ENCODE data around the gene RFLNA. TPM values are rescaled to one million over a fixed set of nuclear protein-coding genes. Genes with fewer than 3 reads are reported as not detected.

RFLNA gene
- total RNA-seq, 2 experiments from 2014 or later = not detected

GRCh38 chr12:124267205-124267778 is 27.6 kb upstream of the RFLNA start:
- Mint-ChIP-seq H3K36me3 (ENCODE audit: low read depth) (no peaks in the 10 kb centered on the region), H3K27ac (no peak overlapping the region), H3K27me3 (peaks cover 17% of the 10 kb centered on the region), H3K4me3 (no peak overlapping the region), H3K4me1 (no peaks in the 10 kb centered on the region), H3K9me3 (ENCODE audit: low read depth) (no peaks in the 10 kb centered on the region)
- intact Hi-C loops (cut with DNase I, micrococcal nuclease) = no loop called here
- CTCF ChIA-PET = interaction anchor here (1.3 kb wide), 1 partner anchor 22 kb away, joined by 3 read pairs; no protein-coding TSS in a partner anchor
- ATAC-seq (no peak), DNase-seq (no peak)
- POLR2A ChIA-PET = no interaction called here

GRCh38 chr12:124270671-124271070 is 24.2 kb upstream of the RFLNA start:
- H3K36me3 Mint-ChIP-seq (ENCODE audit: low read depth) = no peaks in the 10 kb centered on the region
- POLR2A ChIA-PET = no interaction called here
- CTCF ChIA-PET = no interaction called here
- ATAC-seq = no peak
- no peak for DNase-seq
- peaks cover 12% of the 10 kb centered on the region for H3K27me3 Mint-ChIP-seq
- H3K27ac Mint-ChIP-seq = no peak overlapping the region
- H3K4me3 Mint-ChIP-seq = no peak overlapping the region
- intact Hi-C loops (cut with DNase I, micrococcal nuclease) = no loop called here
- no peaks in the 10 kb centered on the region for H3K9me3 Mint-ChIP-seq (ENCODE audit: low read depth)
- H3K4me1 Mint-ChIP-seq = no peaks in the 10 kb centered on the region

- ATAC-seq (peak; percentile 93), DNase-seq (peak; percentile 54)
- ChIA-PET POLR2A (no interaction called here), CTCF (interaction anchor here (0.6 to 1.2 kb wide), 3 partner anchors 115 to 413 kb away, joined by 3 to 5 read pairs (median 3); no protein-coding TSS in a partner anchor)
- Mint-ChIP-seq H3K36me3 (ENCODE audit: low read depth) (no peaks in the 10 kb centered on the region), H3K4me3 (no peak overlapping the region), H3K4me1 (no peaks in the 10 kb centered on the region), H3K27ac (no peak overlapping the region), H3K27me3 (peaks cover 16% of the 10 kb centered on the region), H3K9me3 (ENCODE audit: low read depth) (no peaks in the 10 kb centered on the region)
- intact Hi-C loops (cut with DNase I, micrococcal nuclease) = no loop called here
Measured at GRCh38 chr12:124273630-124274029, 21.3 kb upstream of the RFLNA start.

- ChIA-PET CTCF (no interaction called here), POLR2A (no interaction called here)
- DNase-seq = no peak
- ATAC-seq = no peak
- Mint-ChIP-seq H3K9me3 (ENCODE audit: low read depth) (no peaks in the 10 kb centered on the region), H3K27ac (no peak overlapping the region), H3K27me3 (peaks cover 20% of the 10 kb centered on the region), H3K4me1 (no peaks in the 10 kb centered on the region), H3K36me3 (ENCODE audit: low read depth) (no peaks in the 10 kb centered on the region), H3K4me3 (no peak overlapping the region)
- intact Hi-C loops (cut with DNase I, micrococcal nuclease) = no loop called here
Measured at GRCh38 chr12:124276337-124276736, 18.6 kb upstream of the RFLNA start.

GRCh38 chr12:124277394-124278241 is 17.3 kb upstream of the RFLNA start:
- H3K27ac Mint-ChIP-seq = no peak overlapping the region
- no peaks in the 10 kb centered on the region for H3K36me3 Mint-ChIP-seq (ENCODE audit: low read depth)
- no peak overlapping the region for H3K4me3 Mint-ChIP-seq
- no peaks in the 10 kb centered on the region for H3K9me3 Mint-ChIP-seq (ENCODE audit: low read depth)
- intact Hi-C loops (cut with DNase I, micrococcal nuclease) = no loop called here
- ATAC-seq (no peak), DNase-seq (no peak)
- no peaks in the 10 kb centered on the region for H3K4me1 Mint-ChIP-seq
- H3K27me3 Mint-ChIP-seq = peaks cover 20% of the 10 kb centered on the region
- ChIA-PET POLR2A (no interaction called here), CTCF (interaction anchor here (0.6 kb wide), 1 partner anchor 130 kb away, joined by 3 read pairs; no protein-coding TSS in a partner anchor)

- CTCF ChIA-PET = interaction anchor here (0.6 kb wide), 2 partner anchors 64 to 131 kb away, joined by 3 read pairs; no protein-coding TSS in a partner anchor
- ATAC-seq (no peak), DNase-seq (no peak)
- Mint-ChIP-seq H3K27me3 (peaks cover 22% of the 10 kb centered on the region), H3K36me3 (ENCODE audit: low read depth) (no peaks in the 10 kb centered on the region), H3K27ac (no peak overlapping the region), H3K9me3 (ENCODE audit: low read depth) (no peaks in the 10 kb centered on the region), H3K4me3 (no peak overlapping the region), H3K4me1 (no peaks in the 10 kb centered on the region)
- POLR2A ChIA-PET = no interaction called here
- intact Hi-C loops (cut with DNase I, micrococcal nuclease) = no loop called here
Measured at GRCh38 chr12:124278389-124279101, 16.3 kb upstream of the RFLNA start.

- peaks cover 3% of the 10 kb centered on the region for H3K9me3 Mint-ChIP-seq (ENCODE audit: low read depth)
- H3K4me3 Mint-ChIP-seq = no peak overlapping the region
- peaks cover 22% of the 10 kb centered on the region for H3K27me3 Mint-ChIP-seq
- ATAC-seq (no peak), DNase-seq (no peak)
- CTCF ChIA-PET = no interaction called here
- no peak overlapping the region for H3K27ac Mint-ChIP-seq
- no peaks in the 10 kb centered on the region for H3K36me3 Mint-ChIP-seq (ENCODE audit: low read depth)
- no peaks in the 10 kb centered on the region for H3K4me1 Mint-ChIP-seq
- intact Hi-C loops (cut with DNase I, micrococcal nuclease) = no loop called here
- POLR2A ChIA-PET = no interaction called here
Measured at GRCh38 chr12:124279315-124279714, 15.6 kb upstream of the RFLNA start.

- Mint-ChIP-seq H3K9me3 (ENCODE audit: low read depth) (peaks cover 9% of the 10 kb centered on the region), H3K4me1 (no peaks in the 10 kb centered on the region), H3K4me3 (no peak overlapping the region), H3K27me3 (peaks cover 22% of the 10 kb centered on the region), H3K27ac (no peak overlapping the region), H3K36me3 (ENCODE audit: low read depth) (no peaks in the 10 kb centered on the region)
- DNase-seq (no peak), ATAC-seq (no peak)
- intact Hi-C loops (cut with DNase I, micrococcal nuclease) = no loop called here
- ChIA-PET CTCF (interaction anchor here (0.7 kb wide), 1 partner anchor 72 kb away, joined by 3 read pairs; no protein-coding TSS in a partner anchor), POLR2A (no interaction called here)
Measured at GRCh38 chr12:124279846-124280360, 15.0 kb upstream of the RFLNA start.

GRCh38 chr12:124281309-124281708 is 13.6 kb upstream of the RFLNA start:
- no peaks in the 10 kb centered on the region for H3K4me1 Mint-ChIP-seq
- no peak overlapping the region for H3K27ac Mint-ChIP-seq
- DNase-seq = no peak
- CTCF ChIA-PET = interaction anchor here (1.9 kb wide), 1 partner anchor 17 kb away, joined by 5 read pairs; no protein-coding TSS in a partner anchor
- POLR2A ChIA-PET = no interaction called here
- no peak overlapping the region for H3K4me3 Mint-ChIP-seq
- no peak for ATAC-seq
- H3K27me3 Mint-ChIP-seq = peaks cover 22% of the 10 kb centered on the region
- intact Hi-C loops (cut with DNase I, micrococcal nuclease) = no loop called here
- H3K9me3 Mint-ChIP-seq (ENCODE audit: low read depth) = peaks cover 17% of the 10 kb centered on the region
- H3K36me3 Mint-ChIP-seq (ENCODE audit: low read depth) = no peaks in the 10 kb centered on the region

GRCh38 chr12:124282287-124282686 is 12.6 kb upstream of the RFLNA start:
- peaks cover 17% of the 10 kb centered on the region for H3K27me3 Mint-ChIP-seq
- no peaks in the 10 kb centered on the region for H3K36me3 Mint-ChIP-seq (ENCODE audit: low read depth)
- ChIA-PET POLR2A (no interaction called here), CTCF (interaction anchor here (1.9 kb wide), 1 partner anchor 18 kb away, joined by 5 read pairs; no protein-coding TSS in a partner anchor)
- no peak for ATAC-seq
- H3K4me3 Mint-ChIP-seq = no peak overlapping the region
- intact Hi-C loops (cut with DNase I, micrococcal nuclease) = no loop called here
- H3K9me3 Mint-ChIP-seq (ENCODE audit: low read depth) = peaks cover 17% of the 10 kb centered on the region
- DNase-seq = no peak
- no peak overlapping the region for H3K27ac Mint-ChIP-seq
- no peaks in the 10 kb centered on the region for H3K4me1 Mint-ChIP-seq

- CTCF ChIA-PET = interaction anchor here (0.9 kb wide), 1 partner anchor 15 kb away, joined by 3 read pairs; no protein-coding TSS in a partner anchor
- DNase-seq = no peak
- ATAC-seq = no peak
- intact Hi-C loops (cut with DNase I, micrococcal nuclease) = no loop called here
- peaks cover 19% of the 10 kb centered on the region for H3K27me3 Mint-ChIP-seq
- H3K4me3 Mint-ChIP-seq = no peak overlapping the region
- no peaks in the 10 kb centered on the region for H3K36me3 Mint-ChIP-seq (ENCODE audit: low read depth)
- H3K4me1 Mint-ChIP-seq = no peaks in the 10 kb centered on the region
- H3K27ac Mint-ChIP-seq = no peak overlapping the region
- peaks cover 17% of the 10 kb centered on the region for H3K9me3 Mint-ChIP-seq (ENCODE audit: low read depth)
- POLR2A ChIA-PET = no interaction called here
Measured at GRCh38 chr12:124283326-124283725, 11.6 kb upstream of the RFLNA start.

Data from activated CD4-positive, alpha-beta T cell treated with anti-CD3 and anti-CD28 coated beads for 36 hours (primary cell).